G401 (cell line): Measurements from ENCODE around the gene PEX3. TPM values are rescaled to one million over a fixed set of nuclear protein-coding genes. Genes with fewer than 3 reads are reported as not detected.
A peak's percentile ranks its signal among the peaks of the same experiment; 100 is the strongest.
"Not testable (repeated sequence)": the region's sequence is repeated elsewhere in the genome, so short reads cannot be mapped to it uniquely, and the experiment has no call there.

Source experiments
- DNase-seq: peaks from one replicate; pipeline ENCODE4 v3.0.0-alpha.2; 2015; ENCODE audit warnings: low spot score
- in situ Hi-C: cut with HindIII; loops from 2 replicates; pipeline ENCODE4 v1.10.0; 2016; ENCODE audit warnings: low sequenced_read_pairs, mixed read lengths
- total RNA-seq: library from RNA; depleted of rRNA; stranded (reverse); fragments of >200 nt; shearing (Covaris generic); gene quantifications from 2 replicates; pipeline ENCODE4 v1.2.3, GENCODE V29; 2014

Gene PEX3
- total RNA-seq, 1 experiment from 2014 or later = 13.4 TPM

DNA sequence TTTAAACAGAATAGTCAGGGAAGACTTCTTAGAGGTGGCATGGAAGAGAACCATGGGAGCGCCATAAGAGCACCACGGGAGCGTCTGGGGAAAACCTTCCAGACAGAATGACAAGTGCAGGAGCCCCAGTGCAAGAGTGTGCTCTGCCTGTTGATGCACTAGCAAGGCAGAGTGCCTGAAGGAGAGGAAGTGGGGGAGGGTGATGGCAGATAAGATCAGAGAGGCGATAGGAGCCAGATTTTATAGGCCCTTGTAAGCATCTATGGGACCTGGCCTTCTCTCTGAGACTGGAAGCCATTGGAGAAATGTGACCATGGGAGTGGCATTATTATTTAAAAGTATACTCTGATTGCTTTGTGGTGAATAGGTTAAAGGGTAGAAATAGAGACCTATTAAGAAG lies 47.8 kb downstream of the PEX3 start:
- in situ Hi-C loops = no loop called here
- DNase-seq = no peak

DNA sequence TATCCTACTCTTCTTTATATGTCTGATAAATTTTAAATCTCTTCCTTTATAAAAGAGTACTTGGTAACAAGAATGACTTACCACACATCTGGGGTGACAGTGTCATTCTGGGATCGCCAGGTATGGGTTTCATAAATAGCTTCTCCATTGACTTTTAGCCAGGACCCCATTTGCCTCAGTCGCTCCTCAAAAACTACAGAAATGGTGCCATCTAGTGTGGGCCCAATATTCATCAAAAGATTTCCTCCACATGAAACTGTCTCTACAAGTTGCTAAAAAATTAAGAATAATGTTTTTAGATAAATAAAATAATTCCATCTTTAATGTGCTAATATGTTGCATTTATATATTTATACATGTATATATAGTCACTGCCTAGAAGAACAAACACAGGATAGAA lies 51.2 kb downstream of the PEX3 start:
- in situ Hi-C loops = no loop called here
- peak; percentile 18 for DNase-seq

DNA sequence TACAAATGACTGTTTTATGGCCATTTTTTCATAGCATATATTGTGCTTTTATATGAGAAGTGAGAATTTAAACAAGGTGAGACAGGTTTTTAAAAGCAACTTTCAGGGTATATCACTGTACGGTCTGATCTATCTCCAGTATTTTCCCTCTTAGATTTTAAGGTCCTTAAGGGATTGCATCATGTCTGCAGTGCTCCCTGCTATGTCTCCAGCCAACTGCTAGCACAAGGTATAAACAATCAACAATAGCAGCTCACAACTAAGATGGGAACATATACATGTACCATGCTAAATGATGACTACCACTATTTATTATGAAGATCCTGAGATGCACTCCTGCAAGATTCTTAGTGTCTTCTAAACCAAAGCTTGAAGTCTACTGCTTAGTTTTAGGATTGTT lies 53.8 kb downstream of the PEX3 start:
- no peak for DNase-seq
- in situ Hi-C loops = no loop called here

DNA sequence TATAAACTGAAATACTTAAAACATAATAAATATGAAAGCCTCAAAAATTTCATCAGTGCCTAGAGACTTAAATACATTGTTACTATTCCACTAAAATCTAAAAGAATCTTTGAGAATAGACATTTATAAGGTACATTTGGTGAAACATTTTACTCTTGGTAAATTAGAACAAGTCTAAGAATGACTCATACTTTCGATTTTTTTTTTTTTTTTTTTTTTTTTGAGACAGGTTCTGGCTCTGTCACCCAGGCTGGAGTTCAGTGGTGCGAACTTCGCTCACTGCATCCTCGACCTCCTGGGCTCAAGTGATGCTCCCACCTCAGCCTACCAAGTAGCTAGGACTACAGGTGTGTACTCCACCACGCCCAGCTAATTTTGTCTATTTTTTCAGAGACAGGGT lies 54.5 kb downstream of the PEX3 start:
- in situ Hi-C loops = no loop called here
- no peak for DNase-seq

DNA sequence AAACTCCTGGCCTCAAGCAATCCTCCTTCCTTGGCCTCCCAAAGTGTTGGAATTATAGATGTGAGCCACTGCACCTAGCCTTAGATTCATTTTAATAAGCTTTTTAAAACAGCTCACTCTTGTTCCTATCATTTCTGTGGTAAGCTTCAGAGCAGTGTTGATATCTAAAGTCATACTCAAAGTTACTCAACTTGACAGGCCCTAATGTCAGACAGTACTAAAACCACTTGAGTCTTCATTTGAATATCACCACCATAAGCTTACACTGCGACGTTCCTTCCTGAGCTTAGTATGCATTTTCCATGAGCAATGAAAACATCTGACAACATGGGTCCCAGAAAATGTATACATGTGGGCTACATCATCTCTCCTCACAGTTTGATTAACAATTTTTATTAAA lies 54.9 kb downstream of the PEX3 start:
- no peak for DNase-seq
- in situ Hi-C loops = no loop called here

DNA sequence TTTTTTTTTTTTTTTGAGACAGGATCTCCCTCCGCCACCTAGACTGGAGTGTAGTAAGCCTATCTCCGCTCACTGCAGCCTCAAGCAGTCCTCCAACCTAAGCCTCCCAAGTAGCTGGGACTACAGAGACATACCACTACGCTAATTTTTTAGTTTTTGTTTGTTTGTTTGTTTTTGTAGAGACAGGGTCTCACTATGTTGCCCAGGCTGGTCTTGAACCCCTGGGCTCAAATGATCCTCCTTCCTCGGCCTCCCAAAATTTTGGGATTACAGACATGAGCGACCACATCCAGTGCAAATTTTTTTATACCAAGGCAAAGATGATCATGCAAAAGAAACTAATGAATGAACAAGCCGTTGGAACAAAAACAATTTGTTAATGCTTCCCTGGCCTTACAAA lies 55.6 kb downstream of the PEX3 start:
- in situ Hi-C loops = no loop called here
- no peak for DNase-seq

DNA sequence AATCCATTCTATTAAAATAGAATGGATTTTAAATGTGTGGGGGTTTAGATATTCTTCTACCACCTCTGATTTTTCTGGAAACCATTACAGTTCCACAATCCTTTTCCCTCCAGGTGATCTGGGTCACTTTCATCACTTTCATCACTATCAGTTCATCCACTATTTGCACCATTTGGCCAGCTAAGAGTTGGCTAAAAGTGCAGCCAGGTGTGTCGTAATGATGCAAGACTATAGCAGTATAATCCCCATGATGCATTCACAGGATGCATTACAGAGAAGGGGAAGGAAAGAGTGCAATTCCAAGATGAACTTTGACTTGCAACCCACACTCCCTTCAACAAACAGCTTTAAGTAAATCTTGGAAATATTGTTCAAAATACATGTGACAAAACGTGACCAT lies 56.0 kb downstream of the PEX3 start:
- in situ Hi-C loops = no loop called here
- no peak for DNase-seq

DNA sequence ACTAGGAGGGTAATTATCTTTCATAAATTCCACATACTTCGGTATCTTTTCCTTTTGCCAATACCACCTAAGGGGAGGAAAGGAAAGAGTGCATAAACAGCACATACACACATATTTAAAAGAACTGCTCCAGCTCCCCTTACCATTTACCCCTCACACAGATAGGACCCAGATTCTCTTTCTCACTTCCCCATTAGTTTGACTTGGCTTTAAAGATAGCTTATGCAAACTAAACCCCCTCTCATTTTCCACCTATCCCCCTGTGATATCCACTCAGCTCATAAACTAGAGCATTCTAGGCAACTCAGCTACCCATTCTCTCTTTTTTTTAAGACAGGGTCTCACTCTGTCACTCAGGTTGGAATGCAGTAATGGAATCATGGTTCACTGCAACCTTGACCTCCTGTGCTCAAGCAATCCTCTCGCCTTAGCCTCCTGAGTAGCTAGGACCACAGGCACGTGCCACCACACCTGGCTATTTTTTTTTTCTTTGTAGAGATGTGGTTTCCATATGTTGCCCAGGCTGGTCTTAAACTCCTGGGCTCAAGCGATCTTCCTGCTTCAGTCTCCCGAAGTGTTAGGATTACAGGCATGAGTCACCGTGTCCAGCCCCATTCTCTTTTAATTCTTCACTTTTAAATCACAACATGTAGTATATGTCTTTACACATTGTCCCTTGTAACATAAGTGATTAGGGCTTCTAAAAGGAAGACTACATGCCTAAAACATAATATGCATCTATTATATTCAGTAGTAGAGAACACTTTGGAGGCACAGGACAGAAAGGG lies 56.9 kb downstream of the PEX3 start:
- DNase-seq = no peak
- in situ Hi-C loops = no loop called here

DNA sequence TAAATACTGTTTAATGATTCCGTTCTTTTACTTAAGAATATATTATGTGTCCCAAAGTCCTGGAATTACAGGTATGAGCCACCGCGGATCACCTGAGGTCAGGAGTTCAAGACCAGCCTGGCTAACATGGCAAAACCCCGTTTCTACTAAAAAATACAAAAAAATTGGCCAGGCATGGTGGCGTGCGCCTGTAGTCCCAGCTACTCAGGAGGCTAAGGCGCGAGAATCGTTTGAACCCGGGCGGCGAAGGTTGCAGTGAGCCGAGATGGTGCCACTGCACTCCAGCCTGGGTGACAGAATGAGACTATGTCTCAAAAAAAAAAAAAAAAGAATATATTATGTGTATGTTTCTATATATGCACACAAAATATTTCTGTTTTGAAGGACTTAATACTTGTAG lies 59.7 kb downstream of the PEX3 start:
- DNase-seq, in situ Hi-C loops: not testable (repeated sequence)

DNA sequence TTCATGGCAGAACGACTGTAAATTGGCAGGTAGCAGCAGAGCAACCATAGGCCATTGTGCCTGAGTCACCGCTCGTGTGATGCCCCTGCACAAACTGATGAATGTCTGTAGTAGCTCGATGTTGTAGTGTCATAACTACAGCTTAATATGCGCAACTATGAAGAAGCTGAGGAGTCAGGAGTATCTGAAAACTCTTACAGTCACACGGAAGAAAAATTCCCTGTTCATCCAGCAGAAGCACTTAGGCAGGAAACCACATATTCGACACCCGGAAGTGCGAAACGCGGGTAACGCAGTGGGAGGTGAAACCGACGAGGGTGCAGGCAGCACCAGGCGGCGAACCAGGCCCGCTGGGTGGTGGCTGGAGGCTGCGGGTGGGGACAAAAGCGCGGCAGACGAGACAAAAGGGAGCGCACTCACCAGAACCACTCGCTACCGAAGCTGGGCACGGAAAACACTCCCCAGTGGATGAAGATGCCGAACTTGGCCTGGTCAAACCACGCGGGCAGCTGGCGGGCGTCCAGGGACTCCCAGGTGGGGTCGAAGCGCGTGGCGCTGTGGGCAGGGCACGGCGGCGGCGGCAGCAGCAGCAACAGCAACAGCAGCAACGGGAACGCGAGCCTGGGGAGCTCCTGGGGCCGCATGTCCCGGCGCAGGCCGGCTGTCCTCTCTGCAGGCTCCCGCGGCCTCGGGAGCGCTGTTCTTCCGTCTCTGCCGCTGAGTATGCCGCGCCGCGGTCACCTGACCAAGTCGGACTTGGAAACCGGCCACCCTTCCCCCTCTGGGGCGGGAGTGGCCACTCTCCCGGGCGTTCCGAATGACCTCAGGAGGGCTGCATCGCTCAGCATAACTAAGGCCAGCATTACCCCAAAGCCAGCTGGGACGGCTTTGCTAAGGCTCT lies 60.6 kb downstream of the PEX3 start, which contains the start of gene FUCA2:
FUCA2 (minus strand) TSS at position 730 of the 901 bp plus-strand sequence; CDS start at position 644, 86 bp downstream.
- peak; percentile 84 for DNase-seq
- in situ Hi-C loops = no loop called here

DNA sequence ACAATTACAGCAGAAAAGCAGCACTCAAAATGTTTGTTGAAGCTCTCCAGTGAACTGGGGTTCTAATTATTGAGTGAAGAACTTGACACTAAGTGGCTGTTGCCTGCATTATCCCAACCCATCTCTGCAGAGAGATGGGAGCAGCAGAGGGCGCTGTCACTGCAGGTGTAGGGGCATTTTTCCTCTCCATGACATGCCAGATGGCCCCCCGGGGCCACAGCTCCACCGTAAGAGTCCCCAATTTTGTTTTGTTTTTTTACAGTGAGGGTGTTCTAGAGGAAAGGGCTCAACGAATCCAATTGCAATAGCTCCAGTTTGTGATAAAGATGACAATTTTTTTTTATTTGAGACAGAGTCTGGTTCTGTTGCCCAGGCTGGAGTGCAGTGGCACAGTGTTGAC lies 62.8 kb downstream of the PEX3 start:
- in situ Hi-C loops = no loop called here
- DNase-seq = peak; percentile 11

DNA sequence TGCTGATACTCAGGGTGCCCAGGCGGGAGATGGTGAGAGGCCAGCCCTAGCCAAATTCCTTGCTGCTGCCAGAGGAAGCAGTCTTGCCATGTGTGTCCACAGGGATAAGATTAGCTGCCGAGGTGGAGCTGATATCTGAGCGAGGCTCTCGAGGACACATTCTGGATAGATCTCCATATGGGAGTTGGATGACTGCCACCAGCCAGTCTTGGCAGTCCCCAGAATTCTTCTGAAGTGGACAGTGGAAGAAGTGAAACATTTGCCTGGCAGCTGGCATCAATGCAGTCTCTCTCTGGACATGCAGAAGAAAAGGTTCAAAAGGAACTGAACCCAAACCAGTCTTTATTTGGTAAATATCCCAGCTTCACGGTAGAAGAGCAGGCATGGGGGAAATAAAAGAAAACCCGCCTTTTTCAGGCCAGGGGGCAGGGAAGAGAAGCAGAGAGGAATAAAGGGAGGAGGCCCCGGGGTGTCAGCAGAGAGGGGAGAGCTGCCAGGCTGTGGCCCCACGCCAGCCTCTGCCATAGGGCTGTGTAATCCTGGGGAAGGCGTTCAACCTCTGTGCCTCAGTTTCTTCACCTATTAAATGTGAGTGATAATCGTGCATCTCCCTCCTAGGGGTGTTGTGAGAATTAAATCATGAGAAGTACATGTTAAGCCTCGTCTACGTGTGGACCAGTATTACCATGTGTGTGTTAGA lies 64.6 kb downstream of the PEX3 start:
- in situ Hi-C loops = no loop called here

DNA sequence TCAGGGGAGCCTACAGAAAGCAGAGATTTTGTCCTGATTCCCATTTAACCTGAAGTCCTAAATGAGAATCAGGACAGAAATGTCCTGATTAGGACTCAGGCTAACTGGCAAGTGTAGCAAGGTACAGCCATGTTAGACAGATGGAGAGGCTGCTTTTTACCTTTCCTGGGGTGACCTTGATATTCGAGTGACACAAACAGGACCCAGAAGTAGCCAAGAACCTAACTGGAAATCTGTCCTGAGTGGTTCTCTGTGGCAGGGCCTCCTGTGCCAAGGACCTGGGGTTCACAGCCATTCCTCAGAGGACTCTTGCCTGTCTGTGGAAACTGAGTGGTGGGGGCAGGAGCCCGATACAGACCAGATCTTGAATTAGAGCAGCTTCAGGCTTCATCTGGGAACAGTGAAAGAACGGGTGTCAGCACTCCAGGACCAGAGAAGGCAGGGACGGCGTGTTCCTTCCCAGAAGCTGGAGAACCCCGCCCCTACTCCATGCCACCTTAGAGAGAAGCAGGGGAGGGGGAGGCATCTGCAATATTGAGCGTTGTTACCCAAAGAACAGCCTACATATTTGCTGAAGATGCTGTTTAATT lies 65.3 kb downstream of the PEX3 start:
- in situ Hi-C loops = no loop called here
- peak; percentile 65 for DNase-seq

More for the DNA sequence above, 64.6 kb downstream of the PEX3 start:
- peak; percentile 84 for DNase-seq

DNA sequence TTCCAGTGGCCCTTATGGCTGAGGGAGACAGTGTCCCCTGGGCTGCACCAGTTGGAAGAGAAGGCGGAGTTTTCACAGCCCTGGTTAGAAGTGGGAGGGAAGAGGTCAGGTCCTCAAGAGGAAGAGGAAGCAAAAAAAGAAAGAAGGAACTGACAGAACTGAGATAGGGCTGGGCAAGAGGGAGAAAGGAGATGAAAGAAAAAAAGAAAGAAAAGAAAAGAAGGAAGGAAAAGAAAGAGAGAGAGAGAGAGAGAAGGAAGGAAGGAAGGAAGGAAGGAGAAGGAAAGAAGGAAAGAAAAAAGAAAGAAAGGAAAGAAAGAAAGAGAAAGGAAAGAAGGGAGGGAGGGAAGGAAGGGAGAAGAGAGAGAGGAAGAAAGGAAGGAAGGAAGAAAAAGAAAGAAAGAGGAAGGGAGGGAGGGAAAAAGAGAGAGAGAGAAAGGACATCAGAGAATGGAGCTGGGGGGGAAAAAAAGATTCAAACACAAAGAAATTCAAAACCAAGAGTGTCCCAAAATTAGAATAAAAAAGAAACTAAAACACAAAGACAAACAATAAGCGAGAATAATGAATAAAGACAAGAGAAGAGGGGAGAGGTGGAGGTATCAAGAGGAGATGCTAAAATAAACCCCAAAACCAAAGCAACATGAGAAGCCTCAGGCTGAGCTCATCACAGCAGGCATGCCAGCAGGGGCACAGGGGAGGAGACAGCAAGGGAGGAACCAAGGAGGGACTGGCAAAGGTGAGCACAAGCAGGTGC lies 66.3 kb downstream of the PEX3 start:
- in situ Hi-C loops = no loop called here
- DNase-seq = no peak

DNA sequence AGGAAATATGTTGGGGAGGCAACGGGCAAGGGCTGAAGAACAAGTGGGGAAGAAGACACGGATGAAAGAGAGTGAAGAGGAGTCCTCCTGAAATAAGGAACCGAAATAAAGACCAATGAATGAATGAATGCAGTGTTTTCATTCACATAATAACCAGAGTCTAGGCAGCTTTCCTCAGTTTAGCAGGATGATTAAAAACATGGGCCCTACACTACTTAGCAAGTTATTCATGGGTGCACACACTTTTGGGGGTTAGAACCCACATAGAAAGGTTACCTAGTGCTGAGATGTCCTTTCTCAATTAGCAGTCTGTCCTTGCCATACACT lies 66.8 kb downstream of the PEX3 start:
- in situ Hi-C loops = no loop called here

DNA sequence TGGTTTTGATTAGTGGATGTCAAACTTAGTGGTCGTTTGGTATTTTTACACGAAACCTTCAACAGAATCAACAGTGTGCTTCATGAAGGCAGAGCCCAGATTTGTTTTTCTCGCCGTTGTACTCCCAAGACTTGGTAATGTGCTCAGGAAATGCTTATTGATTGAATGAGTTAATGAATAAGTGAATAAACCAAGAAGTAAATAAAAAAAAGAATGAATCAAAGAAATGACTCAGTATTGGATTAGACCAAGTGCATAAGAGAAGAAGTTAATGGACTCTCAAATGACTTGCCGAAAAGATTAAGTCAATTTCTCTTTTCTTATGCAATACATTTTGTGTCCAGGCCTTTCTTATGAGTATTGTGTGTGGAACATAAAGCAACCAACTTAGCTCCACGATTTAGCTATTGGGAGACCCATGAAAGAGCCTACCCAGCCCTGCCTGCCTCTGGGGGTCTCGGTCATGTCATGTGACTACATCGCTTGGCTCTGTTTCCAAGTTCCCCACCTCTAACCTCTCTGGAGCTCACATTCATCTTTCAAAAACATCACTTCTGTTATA lies 71.5 kb downstream of the PEX3 start:
- DNase-seq = no peak
- in situ Hi-C loops = no loop called here

More for the DNA sequence above, 66.8 kb downstream of the PEX3 start:
- no peak for DNase-seq

DNA sequence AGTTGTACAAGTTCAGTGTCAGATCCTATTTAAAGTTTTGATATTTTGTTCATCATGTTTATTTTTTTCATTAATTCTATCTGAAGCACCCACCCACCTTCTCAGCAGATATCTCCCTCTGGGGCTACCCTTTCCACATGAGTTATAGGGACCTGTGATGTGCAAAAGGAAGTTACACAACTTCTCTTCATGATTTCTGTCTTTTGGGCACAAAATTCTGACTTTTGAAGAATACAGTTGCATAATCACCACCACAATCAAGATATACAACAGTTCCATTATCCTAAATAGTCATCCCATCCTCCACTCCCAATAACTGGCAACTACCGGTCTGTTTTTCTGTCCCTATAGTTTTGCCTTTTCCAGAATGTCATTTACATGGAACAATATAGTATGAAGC lies 74.8 kb downstream of the PEX3 start:
- in situ Hi-C loops = no loop called here
- no peak for DNase-seq

DNA sequence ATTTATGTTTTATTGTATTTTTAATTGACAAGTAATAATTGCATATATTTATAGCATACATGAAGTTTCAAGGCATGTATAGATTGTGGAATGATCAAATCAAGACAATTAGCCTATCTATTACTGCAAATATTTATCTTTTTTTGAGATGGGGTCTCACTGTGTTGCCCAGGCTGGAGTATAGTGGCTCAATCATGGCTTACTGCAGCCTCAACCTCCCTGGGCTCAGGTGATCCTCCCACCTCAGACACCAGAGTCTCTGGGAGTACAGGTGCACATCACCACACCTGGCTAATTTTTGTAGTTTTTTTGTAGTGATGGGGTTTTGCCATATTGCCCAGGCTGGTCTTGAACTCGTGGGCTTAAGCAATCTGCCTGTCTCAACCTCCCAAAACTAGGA lies 77.1 kb downstream of the PEX3 start:
- in situ Hi-C loops = no loop called here
- no peak for DNase-seq
